Right lobe of liver (tissue), 6 donors: ENCODE measurements around the gene KCNQ5. TPM values are rescaled to one million over a fixed set of nuclear protein-coding genes. Genes with fewer than 3 reads are reported as not detected.
A peak's percentile ranks its signal among the peaks of the same experiment; 100 is the strongest.

Experiments used
- ATAC-seq, 4 donors: fragments of 200-7000 bp; cut with Tn5 transposase; one replicate each; pipeline ENCODE4 v1.9.1; 2020; ENCODE audit warnings: mild to moderate bottlenecking in 4 of 4, moderate library complexity in 4 of 4
- DNase-seq, 3 donors: peaks; one replicate each; pipeline ENCODE4 v3.0.0-alpha.2; 2020
- H3K27ac ChIP-seq, 3 donors: fragments of 200-600 bp; one replicate each; pipeline ENCODE4 v1.8.0; 2022
- H3K27me3 ChIP-seq, 2 donors: fragments of 200-600 bp; one replicate each; pipeline ENCODE4 v1.8.0; 2022
- H3K36me3 ChIP-seq, 4 donors: fragments of 200-600 bp; sonication (generic) in 1 of 4; one replicate each; pipeline versions ENCODE4 v1.5.1 to v1.8.0; 2017 to 2022; ENCODE audit warnings: control low read depth in 1 of 4
- H3K4me1 ChIP-seq, 4 donors: fragments of 200-600 bp; sonication (generic) in 1 of 4; one replicate each; pipeline versions ENCODE4 v1.5.1 to v1.8.0; 2017 to 2022; ENCODE audit warnings: control low read depth in 1 of 4
- H3K4me3 ChIP-seq, 3 donors: fragments of 200-600 bp; one replicate each; pipeline ENCODE4 v1.8.0; 2022
- H3K9me3 ChIP-seq, 4 donors: fragments of 200-600 bp; sonication (generic) in 1 of 4; one replicate each; pipeline versions ENCODE4 v1.5.1 to v1.8.0; 2017 to 2022; ENCODE audit warnings: control low read depth in 1 of 4
- POLR2A ChIP-seq: fragments of 450-650 bp; IDR thresholded peaks from one replicate; pipeline ENCODE4 v1.6.1; 2017; ENCODE audit warnings: antibody characterized with exemption, mild to moderate bottlenecking
- WGBS: methylation state at CpG from one replicate; pipeline ENCODE4 v1.1.6; 2018; ENCODE audit warnings: low coverage, low lambda C conversion rate; ENCODE audit not compliant: insufficient coverage; ENCODE audit errors: missing lambda C conversion rate; 5-methylcytosine and 5-hydroxymethylcytosine counted together
- intact Hi-C, 2 donors: fragments of 100-400 bp; cut with DNase I; formaldehyde crosslinking; loops; one replicate each; pipeline versions ENCODE4 v1.11.2 to v1.14.1; 2022
- total RNA-seq, 6 experiments: library from RNA; depleted of rRNA in 2 of 6; stranded (reverse); fragments of >200 nt in 2 of 6; fragmentation: NEBNext Ultra II Directional in 3 of 6; extraction: Animal tissue kit (Norgen Biotek cat#: 25700) in 3 of 6; gene quantifications; one replicate each; pipeline versions ENCODE4 v1.1.0 to v1.2.4, GENCODE V29; 2016 to 2023
- TF ChIP-seq, protein P1 (sequence below), 4 donors: fragments of 200-600 bp in 3 of 4; fragments of 450-650 bp in 1 of 4; IDR thresholded peaks; one replicate each; pipeline versions ENCODE4 v1.5.1 to v1.8.0; 2016 to 2022; ENCODE audit warnings: antibody characterized with exemption in 4 of 4, mild to moderate bottlenecking in 2 of 4
- donor health status: DM: no; HTN: yes; CAD: no.
- donor health status: DM: no; HTN: no; CAD: no.
- donor health status: DM: no; HTN: no; CAD: no.
- donor health status: DM: no; HTN: yes; CAD: no.
- donor health status: DM: no; HTN: yes; CAD: no.

Gene KCNQ5
- total RNA-seq, 6 experiments from 2014 or later, result 0.04 to 0.11 TPM; not detected in 4

DNA sequence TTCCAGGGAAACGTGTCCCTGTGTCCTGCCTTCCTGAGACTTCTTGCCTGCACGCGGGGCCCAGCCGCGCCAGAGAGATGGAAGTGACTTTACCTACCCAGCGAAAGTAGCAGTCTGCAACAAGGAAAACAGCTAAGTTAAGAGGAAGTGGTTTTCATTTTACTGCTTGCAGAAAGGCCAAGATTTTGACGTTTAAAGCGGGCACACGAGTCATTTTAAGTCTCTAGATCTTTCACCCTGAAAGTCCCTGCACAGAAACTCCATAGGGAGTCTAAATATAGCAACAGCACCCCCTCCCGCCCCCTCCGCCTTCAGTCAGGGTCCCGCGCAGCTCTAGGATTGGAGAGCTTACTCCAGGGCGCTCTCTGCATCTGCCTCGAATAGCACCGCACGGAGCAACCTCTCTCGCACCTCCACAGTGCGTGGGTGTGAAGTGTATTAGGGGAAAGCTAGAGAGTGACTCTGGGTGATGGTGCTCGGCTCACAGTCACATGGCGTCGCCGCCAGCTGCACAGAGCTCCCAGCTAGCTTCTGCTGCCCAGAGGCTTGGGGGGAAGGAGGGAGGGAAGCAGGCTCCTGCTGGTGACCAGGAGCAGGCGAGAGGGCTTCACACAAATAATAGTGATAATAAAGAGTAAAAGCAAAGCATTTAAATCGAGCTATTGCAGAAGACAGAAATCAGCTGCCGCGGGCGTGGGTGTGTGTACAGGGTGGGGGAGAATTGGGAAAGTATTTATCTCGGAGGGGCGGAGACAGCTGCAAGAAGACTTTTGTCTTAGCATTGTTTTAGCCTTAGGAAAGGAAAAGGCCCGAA lies 1.8 kb upstream of the KCNQ5 start:
- no peak overlapping the region for H3K27ac ChIP-seq
- H3K4me3 ChIP-seq, result no peak overlapping the region
- intact Hi-C loops, result loop anchor here in 1 of 2 donors (10.0 kb wide), 1 partner anchor 515 kb away; no protein-coding TSS in a partner anchor
- under 1% methylated on average over 31 of the region's 31 CpGs for WGBS
- peaks cover 0 to 24% (median 0%) of the 10 kb centered on the region in 4 donors for H3K4me1 ChIP-seq
- peaks cover 0 to 8% of the 10 kb centered on the region in 2 donors for H3K27me3 ChIP-seq
- ATAC-seq, result peak; percentile 40 to 61 (median 52)
- no peaks in the 10 kb centered on the region for H3K36me3 ChIP-seq
- no peaks in the 10 kb centered on the region for H3K9me3 ChIP-seq
- TF ChIP-seq, protein P1, sequence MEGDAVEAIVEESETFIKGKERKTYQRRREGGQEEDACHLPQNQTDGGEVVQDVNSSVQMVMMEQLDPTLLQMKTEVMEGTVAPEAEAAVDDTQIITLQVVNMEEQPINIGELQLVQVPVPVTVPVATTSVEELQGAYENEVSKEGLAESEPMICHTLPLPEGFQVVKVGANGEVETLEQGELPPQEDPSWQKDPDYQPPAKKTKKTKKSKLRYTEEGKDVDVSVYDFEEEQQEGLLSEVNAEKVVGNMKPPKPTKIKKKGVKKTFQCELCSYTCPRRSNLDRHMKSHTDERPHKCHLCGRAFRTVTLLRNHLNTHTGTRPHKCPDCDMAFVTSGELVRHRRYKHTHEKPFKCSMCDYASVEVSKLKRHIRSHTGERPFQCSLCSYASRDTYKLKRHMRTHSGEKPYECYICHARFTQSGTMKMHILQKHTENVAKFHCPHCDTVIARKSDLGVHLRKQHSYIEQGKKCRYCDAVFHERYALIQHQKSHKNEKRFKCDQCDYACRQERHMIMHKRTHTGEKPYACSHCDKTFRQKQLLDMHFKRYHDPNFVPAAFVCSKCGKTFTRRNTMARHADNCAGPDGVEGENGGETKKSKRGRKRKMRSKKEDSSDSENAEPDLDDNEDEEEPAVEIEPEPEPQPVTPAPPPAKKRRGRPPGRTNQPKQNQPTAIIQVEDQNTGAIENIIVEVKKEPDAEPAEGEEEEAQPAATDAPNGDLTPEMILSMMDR (IDR thresholded peaks at IDR 0.05), result no peak
- no peak for TF ChIP-seq POLR2A
- peak in 2 of 3 donors; percentile 19 to 44 for DNase-seq

DNA sequence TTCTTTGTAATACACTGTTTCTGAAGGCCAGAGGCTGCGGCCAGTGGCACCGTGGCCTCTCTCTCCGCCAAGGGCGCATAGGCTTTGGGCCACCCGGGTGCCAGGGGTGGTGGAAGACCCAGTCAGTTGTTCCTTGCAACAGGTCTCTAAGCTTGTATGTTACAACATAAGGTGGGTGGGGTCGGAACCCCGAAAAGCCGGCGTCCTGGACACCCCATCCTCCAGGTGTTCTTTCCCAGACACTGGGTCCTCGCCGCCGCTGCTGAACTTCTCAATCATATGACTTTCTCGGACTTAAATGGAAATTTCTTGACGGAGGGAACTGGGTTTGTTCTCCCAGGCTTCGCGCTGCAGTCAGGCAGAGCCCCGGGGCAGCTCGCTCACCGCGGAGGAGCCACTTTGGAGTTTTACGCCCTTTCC lies 983 bp upstream of the KCNQ5 start:
- DNase-seq (no peak), ATAC-seq (no peak)
- Histone ChIP-seq H3K27me3 (peaks cover 0 to 13% of the 10 kb centered on the region in 2 donors), H3K4me3 (no peak overlapping the region), H3K27ac (no peak overlapping the region), H3K4me1 (peaks cover 0 to 24% (median 0%) of the 10 kb centered on the region in 4 donors), H3K9me3 (no peaks in the 10 kb centered on the region), H3K36me3 (no peaks in the 10 kb centered on the region)
- TF ChIP-seq POLR2A, result no peak
- TF ChIP-seq, protein P1 (IDR thresholded peaks at IDR 0.05), result no peak
- 6% methylated on average over 19 of the region's 21 CpGs for WGBS
- intact Hi-C loops, result loop anchor here in 1 of 2 donors (10.0 kb wide), 1 partner anchor 514 kb away; no protein-coding TSS in a partner anchor

DNA sequence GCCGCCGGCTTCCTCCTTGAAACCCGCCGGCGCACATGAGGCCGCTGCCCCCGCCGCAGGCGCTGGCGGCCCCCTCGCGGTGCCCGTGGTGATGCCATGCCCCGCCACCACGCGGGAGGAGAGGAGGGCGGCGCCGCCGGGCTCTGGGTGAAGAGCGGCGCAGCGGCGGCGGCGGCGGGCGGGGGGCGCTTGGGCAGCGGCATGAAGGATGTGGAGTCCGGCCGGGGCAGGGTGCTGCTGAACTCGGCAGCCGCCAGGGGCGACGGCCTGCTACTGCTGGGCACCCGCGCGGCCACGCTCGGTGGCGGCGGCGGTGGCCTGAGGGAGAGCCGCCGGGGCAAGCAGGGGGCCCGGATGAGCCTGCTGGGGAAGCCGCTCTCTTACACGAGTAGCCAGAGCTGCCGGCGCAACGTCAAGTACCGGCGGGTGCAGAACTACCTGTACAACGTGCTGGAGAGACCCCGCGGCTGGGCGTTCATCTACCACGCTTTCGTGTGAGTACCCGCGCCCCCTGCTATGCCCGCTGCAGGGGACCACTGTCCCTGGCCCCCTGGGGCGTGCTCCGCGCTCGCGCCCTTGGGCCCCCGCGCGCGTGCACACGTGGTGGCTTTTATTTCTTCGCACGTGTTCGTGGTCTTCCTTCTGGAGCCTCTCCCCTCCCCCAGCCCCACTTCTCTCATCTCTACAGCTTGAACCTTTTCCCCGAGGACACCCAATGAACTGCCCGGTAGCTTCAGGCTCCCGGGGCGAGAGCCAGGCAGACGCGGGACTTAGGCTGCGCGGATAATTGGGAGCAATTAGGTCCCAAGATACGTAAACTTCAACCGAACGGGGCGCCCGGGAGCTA lies 453 bp downstream of the KCNQ5 start:
- DNase-seq (peak in 1 of 3 donors; percentile 36), ATAC-seq (peak; percentile 13 to 43 (median 36))
- H3K4me3 ChIP-seq, result peak overlapping the region; percentile 14 to 40 (median 15)
- under 1% methylated on average over 18 of the region's 89 CpGs for WGBS
- no peak for TF ChIP-seq POLR2A
- TF ChIP-seq, protein P1 (IDR thresholded peaks at IDR 0.05), result no peak
- intact Hi-C loops, result loop anchor here in 1 of 2 donors (10.0 kb wide), 1 partner anchor 512 kb away; no protein-coding TSS in a partner anchor
- H3K27ac ChIP-seq, result no peak overlapping the region
- no peaks in the 10 kb centered on the region for H3K36me3 ChIP-seq
- peaks cover 0 to 24% (median 0%) of the 10 kb centered on the region in 4 donors for H3K4me1 ChIP-seq
- H3K27me3 ChIP-seq, result peaks cover 0 to 15% of the 10 kb centered on the region in 2 donors
- no peaks in the 10 kb centered on the region for H3K9me3 ChIP-seq

DNA sequence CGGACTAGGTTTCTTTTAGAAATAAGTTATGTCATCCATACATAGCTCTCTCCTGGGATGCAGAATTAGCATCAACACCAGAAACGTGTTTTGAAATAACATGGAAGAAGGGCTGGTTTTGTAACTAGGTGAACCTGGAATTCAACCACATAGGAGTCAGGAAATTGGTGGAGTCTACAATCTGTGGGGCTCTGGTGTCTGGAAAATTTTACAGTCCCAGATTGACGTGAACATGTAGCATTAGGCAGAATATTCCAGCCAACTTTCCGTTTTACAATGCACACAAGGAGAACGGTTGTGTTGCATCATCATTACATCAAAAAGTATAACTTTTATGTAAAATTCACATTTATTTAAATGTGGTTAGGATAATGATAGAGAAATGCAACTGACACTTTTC lies 1.9 kb downstream of the KCNQ5 start:
- Histone ChIP-seq H3K36me3 (no peaks in the 10 kb centered on the region), H3K4me3 (no peak overlapping the region), H3K9me3 (no peaks in the 10 kb centered on the region), H3K27ac (no peak overlapping the region), H3K4me1 (peaks cover 0 to 24% (median 0%) of the 10 kb centered on the region in 4 donors), H3K27me3 (peaks cover 0 to 15% of the 10 kb centered on the region in 2 donors)
- intact Hi-C loops, result loop anchor here in 1 of 2 donors (10.0 kb wide), 1 partner anchor 511 kb away; no protein-coding TSS in a partner anchor
- DNase-seq (no peak), ATAC-seq (no peak)
- TF ChIP-seq POLR2A, result no peak
- TF ChIP-seq, protein P1 (IDR thresholded peaks at IDR 0.05), result no peak
- WGBS, result 10% methylated on average over 5 of the region's 5 CpGs
